BJ (cell line): ENCODE results near the gene PALLD. TPM values are rescaled to one million over a fixed set of nuclear protein-coding genes. Genes with fewer than 3 reads are reported as not detected.

ENCODE experiments used
- CTCF ChIA-PET: fragments of 350-600 bp; formaldehyde crosslinking; extraction: SDS; loops from one replicate; lab custom pipeline; 2021; ENCODE audit warnings: antibody characterized with exemption, inconsistent platforms; lab: Yijun Ruan, JAX
- POLR2A ChIA-PET: fragments of 300-600 bp; sonication (Branson Sonifier 250); formaldehyde crosslinking; extraction: SDS; loops from one replicate; lab custom pipeline; 2021; ENCODE audit warnings: antibody characterized with exemption; lab: Charles Lee
- DNase-seq: peaks from one replicate; pipeline ENCODE4 v3.0.0-alpha.2; 2011; ENCODE audit warnings: low read depth
- H3K27me3 ChIP-seq: 2 replicates; pipeline ENCODE4 v1.6.0; 2011; ENCODE audit warnings: low read length; ENCODE audit not compliant: control insufficient read depth, insufficient read depth
- H3K36me3 ChIP-seq: 2 replicates; pipeline ENCODE4 v1.5.1; 2011; ENCODE audit warnings: low read length; ENCODE audit not compliant: control insufficient read depth, insufficient read depth
- H3K4me3 ChIP-seq: 2 replicates; pipeline ENCODE4 v1.5.1; 2011; ENCODE audit warnings: low read depth, mild to moderate bottlenecking, control low read depth, low read length
- CTCF ChIP-seq: IDR thresholded peaks from 2 replicates; pipeline ENCODE4 v1.5.1; 2011; ENCODE audit warnings: low read depth, mild to moderate bottlenecking, control low read depth, inconsistent platforms, low read length, moderate library complexity; ENCODE audit not compliant: insufficient read depth
- polyA plus RNA-seq: library from polyadenylated mRNA; depleted of rRNA; stranded (reverse); fragments of >200 nt; gene quantifications from 2 replicates; pipeline ENCODE4 v1.2.3, GENCODE V29; 2011

The PALLD gene
- polyA plus RNA-seq, 1 experiment: 30.3 TPM

GRCh38 chr4:168831919-168832762, 335.3 kb downstream of the PALLD start:
- ChIA-PET CTCF (interaction anchor here (0.5 to 4.2 kb wide), 14 partner anchors 9 to 282 kb away, joined by 3 to 27 read pairs (median 4); no protein-coding TSS in a partner anchor), POLR2A (interaction anchor here (0.6 to 2.0 kb wide), 4 partner anchors 8 to 267 kb away, joined by 3 to 16 read pairs (median 4); no protein-coding TSS in a partner anchor)
- DNase-seq: no peak
- no peak for TF ChIP-seq CTCF
- Histone ChIP-seq H3K4me3 (peak overlapping the region; percentile 95), H3K36me3 (no peaks in the 10 kb centered on the region), H3K27me3 (no peaks in the 10 kb centered on the region)

- peak; percentile 53; the same call in 1 of the 2 replicates for TF ChIP-seq CTCF
- Histone ChIP-seq H3K36me3 (no peaks in the 10 kb centered on the region), H3K4me3 (peak overlapping the region; percentile 95), H3K27me3 (no peaks in the 10 kb centered on the region)
- ChIA-PET POLR2A (interaction anchor here (0.6 to 2.0 kb wide), 2 partner anchors 17 to 230 kb away, joined by 3 to 16 read pairs; no protein-coding TSS in a partner anchor), CTCF (interaction anchor here (0.5 to 4.2 kb wide), 15 partner anchors 11 to 283 kb away, joined by 3 to 27 read pairs (median 3); no protein-coding TSS in a partner anchor)
- no peak for DNase-seq
These were observed 336.1 kb downstream of the PALLD start for GRCh38 chr4:168832763-168833575.

GRCh38 chr4:168833881-168834280, 337.0 kb downstream of the PALLD start:
- ChIA-PET POLR2A (no interaction called here), CTCF (interaction anchor here (0.6 to 3.7 kb wide), 7 partner anchors 10 to 123 kb away, joined by 3 to 27 read pairs (median 3); no protein-coding TSS in a partner anchor)
- no peaks in the 10 kb centered on the region for H3K27me3 ChIP-seq
- TF ChIP-seq CTCF: no peak
- no peak overlapping the region; the same call in 1 of the 2 replicates for H3K4me3 ChIP-seq
- no peaks in the 10 kb centered on the region for H3K36me3 ChIP-seq
- no peak for DNase-seq

- Histone ChIP-seq H3K27me3 (no peaks in the 10 kb centered on the region), H3K4me3 (no peak overlapping the region), H3K36me3 (no peaks in the 10 kb centered on the region)
- no peak for TF ChIP-seq CTCF
- DNase-seq: no peak
- ChIA-PET CTCF (interaction anchor here (0.7 to 1.5 kb wide), 2 partner anchors 10 to 82 kb away, joined by 3 read pairs; no protein-coding TSS in a partner anchor), POLR2A (no interaction called here)
These were observed 339.1 kb downstream of the PALLD start for GRCh38 chr4:168835880-168836454.
